Measurements from ENCODE around the gene IL17RB.

Gene IL17RB

GRCh38 chr3:53833053-53833645, 13.2 kb upstream of the IL17RB start:
- no peak for DNase-seq

GRCh38 chr3:53833700-53834099, 12.7 kb upstream of the IL17RB start:
- no peak for DNase-seq

GRCh38 chr3:53834429-53835095, 11.8 kb upstream of the IL17RB start:
- no peak for DNase-seq

GRCh38 chr3:53835257-53835656, 11.1 kb upstream of the IL17RB start:
- DNase-seq, result no peak

GRCh38 chr3:53836084-53836872, 10.1 kb upstream of the IL17RB start:
- DNase-seq, result no peak

- no peak for DNase-seq
These were observed 9.0 kb upstream of the IL17RB start for GRCh38 chr3:53837331-53837730.

GRCh38 chr3:53841296-53841695, 5.1 kb upstream of the IL17RB start:
- DNase-seq, result no peak

- peak; percentile 88 for DNase-seq
These were observed 3.8 kb upstream of the IL17RB start for GRCh38 chr3:53842436-53843194.

- DNase-seq, result peak; percentile 50
These were observed 2.9 kb upstream of the IL17RB start for GRCh38 chr3:53843195-53844177.

GRCh38 chr3:53844262-53845102, 1.9 kb upstream of the IL17RB start:
- peak; percentile 10 for DNase-seq

GRCh38 chr3:53845103-53845880, 1.1 kb upstream of the IL17RB start:
- DNase-seq, result peak; percentile 53

GRCh38 chr3:53845881-53846133, 561 bp upstream of the IL17RB start:
- no peak for DNase-seq

GRCh38 chr3:53846851-53847155, 435 bp downstream of the IL17RB start:
- no peak for DNase-seq

GRCh38 chr3:53849916-53850315, 3.5 kb downstream of the IL17RB start:
- DNase-seq, result no peak

GRCh38 chr3:53850895-53851294, 4.5 kb downstream of the IL17RB start:
- DNase-seq, result no peak

GRCh38 chr3:53856964-53857363, 10.6 kb downstream of the IL17RB start:
- DNase-seq, result no peak

GRCh38 chr3:53858096-53858741, 11.9 kb downstream of the IL17RB start:
- DNase-seq, result no peak

- DNase-seq, result no peak
These were observed 12.8 kb downstream of the IL17RB start for GRCh38 chr3:53859178-53859577.

- DNase-seq, result no peak
These were observed 13.8 kb downstream of the IL17RB start for GRCh38 chr3:53860196-53860595.

- DNase-seq, result no peak
These were observed 15.9 kb downstream of the IL17RB start for GRCh38 chr3:53862241-53862640.

Measured in midbrain (tissue), 1 donor.